Testis (tissue), 2 donors: ENCODE data around the gene RBKS.

ENCODE experiments used
- CTCF ChIP-seq, 3 experiments: fragments of 450-650 bp in 2 of 3; fragments of 200-600 bp in 1 of 3; sonication (generic) in 1 of 3; IDR thresholded peaks; one replicate each; pipeline ENCODE4 v1.5.1; 2016 to 2019; ENCODE audit warnings: antibody characterized with exemption in 3 of 3, mild to moderate bottlenecking in 2 of 3, moderate library complexity in 1 of 3
- POLR2A ChIP-seq: fragments of 450-650 bp; IDR thresholded peaks from one replicate; pipeline ENCODE4 v1.6.1; 2017; ENCODE audit warnings: antibody characterized with exemption, mild to moderate bottlenecking, moderate library complexity

- TF ChIP-seq POLR2A (no peak), CTCF (IDR thresholded peaks at IDR 0.05) (no peak)
These were observed 42.2 kb upstream of the RBKS start for GRCh38 chr2:27932396-27932795.
